H9 (cell line): ENCODE measurements around the gene PRKACA. TPM values are rescaled to one million over a fixed set of nuclear protein-coding genes. Genes with fewer than 3 reads are reported as not detected.

Experiments used
- DNase-seq: peaks from one replicate; pipeline ENCODE4 v3.0.0-alpha.2; 2017
- H2AFZ ChIP-seq: one replicate; pipeline ENCODE4 v1.6.1; 2013; ENCODE audit warnings: mild to moderate bottlenecking, low read length, control low read depth, moderate library complexity
- H2AK5ac ChIP-seq: 2 replicates; pipeline ENCODE4 v1.6.1; 2013; ENCODE audit warnings: low read length, control low read depth, mixed read lengths; ENCODE audit not compliant: insufficient read length
- H2BK120ac ChIP-seq: one replicate; pipeline ENCODE4 v1.6.1; 2013; ENCODE audit warnings: low read depth, mild to moderate bottlenecking, low read length, control low read depth, inconsistent platforms; ENCODE audit not compliant: poor library complexity, severe bottlenecking
- H2BK12ac ChIP-seq: 2 replicates; pipeline ENCODE4 v1.6.1; 2013; ENCODE audit warnings: low read length, control low read depth, mixed read lengths, low read depth; ENCODE audit not compliant: insufficient read length
- H2BK15ac ChIP-seq: 2 replicates; pipeline ENCODE4 v1.6.1; 2013; ENCODE audit warnings: low read depth, low read length, control low read depth
- H2BK20ac ChIP-seq: one replicate; pipeline ENCODE4 v1.6.1; 2013; ENCODE audit warnings: low read depth, mild to moderate bottlenecking, low read length, control low read depth, inconsistent platforms; ENCODE audit not compliant: poor library complexity, severe bottlenecking
- H2BK5ac ChIP-seq: 2 replicates; pipeline ENCODE4 v1.6.1; 2013; ENCODE audit warnings: low read length, control low read depth, mixed read lengths; ENCODE audit not compliant: insufficient read length
- H3K14ac ChIP-seq: 2 replicates; pipeline ENCODE4 v1.6.1; 2013; ENCODE audit warnings: low read length, control low read depth; ENCODE audit not compliant: insufficient read depth
- H3K18ac ChIP-seq: 2 replicates; pipeline ENCODE4 v1.6.1; 2013; ENCODE audit warnings: low read depth, mild to moderate bottlenecking, mixed read lengths, low read length, control low read depth; ENCODE audit not compliant: insufficient read length
- H3K23ac ChIP-seq: 2 replicates; pipeline ENCODE4 v1.6.1; 2013; ENCODE audit warnings: low read length, control low read depth, mixed read lengths, low read depth; ENCODE audit not compliant: insufficient read length
- H3K23me2 ChIP-seq: 2 replicates; pipeline ENCODE4 v1.6.1; 2013; ENCODE audit warnings: low read depth, mild to moderate bottlenecking, mixed read lengths, low read length, control low read depth; ENCODE audit not compliant: insufficient read length, poor library complexity, severe bottlenecking
- H3K27ac ChIP-seq: 2 replicates; pipeline ENCODE4 v1.5.1; 2013; ENCODE audit warnings: low read length, control low read depth, mixed read lengths, low read depth; ENCODE audit not compliant: insufficient read length
- H3K27me3 ChIP-seq: 2 replicates; pipeline ENCODE4 v1.6.1; 2013; ENCODE audit warnings: low read length, control low read depth, inconsistent platforms; ENCODE audit not compliant: insufficient read depth
- H3K4ac ChIP-seq: 2 replicates; pipeline ENCODE4 v1.6.1; 2013; ENCODE audit warnings: low read depth, mild to moderate bottlenecking, control low read depth, inconsistent platforms, low read length, moderate library complexity
- H3K4me1 ChIP-seq: 2 replicates; pipeline ENCODE4 v1.6.1; 2013; ENCODE audit warnings: low read length, control low read depth, inconsistent platforms; ENCODE audit not compliant: insufficient read depth
- H3K4me2 ChIP-seq: 2 replicates; pipeline ENCODE4 v1.6.1; 2013; ENCODE audit warnings: low read length, control low read depth, mixed read lengths; ENCODE audit not compliant: insufficient read length, insufficient read depth
- H3K56ac ChIP-seq: 2 replicates; pipeline ENCODE4 v1.6.1; 2013; ENCODE audit warnings: low read depth, mild to moderate bottlenecking, mixed read lengths, low read length, control low read depth; ENCODE audit not compliant: insufficient read length
- H3K79me1 ChIP-seq: 2 replicates; pipeline ENCODE4 v1.6.1; 2013; ENCODE audit warnings: low read depth, mild to moderate bottlenecking, moderate library complexity, low read length, control low read depth, inconsistent platforms; ENCODE audit not compliant: insufficient read depth, poor library complexity, severe bottlenecking
- H3K79me2 ChIP-seq: 2 replicates; pipeline ENCODE4 v1.6.1; 2013; ENCODE audit warnings: low read length, control low read depth, inconsistent platforms; ENCODE audit not compliant: insufficient read depth
- H3K9ac ChIP-seq: 2 replicates; pipeline ENCODE4 v1.6.1; 2013; ENCODE audit warnings: low read length, control low read depth, mixed read lengths; ENCODE audit not compliant: insufficient read length; ENCODE audit errors: extremely low read depth
- H3K9me3 ChIP-seq: one replicate; pipeline ENCODE4 v1.6.1; 2013; ENCODE audit warnings: low read depth, low read length, inconsistent platforms; ENCODE audit not compliant: control insufficient read depth
- H3T11ph ChIP-seq: one replicate; pipeline ENCODE4 v1.6.1; 2013; ENCODE audit warnings: mild to moderate bottlenecking, low read length, control low read depth, inconsistent platforms
- H4K20me1 ChIP-seq: one replicate; pipeline ENCODE4 v1.6.1; 2013; ENCODE audit not compliant: control insufficient read depth, insufficient read length, insufficient read depth
- H4K5ac ChIP-seq: 2 replicates; pipeline ENCODE4 v1.6.1; 2013; ENCODE audit warnings: low read depth, mild to moderate bottlenecking, mixed read lengths, low read length, control low read depth; ENCODE audit not compliant: insufficient read length
- H4K8ac ChIP-seq: replicated peaks from 2 replicates; pipeline ENCODE4 v1.6.1; 2013; ENCODE audit warnings: low read length, control low read depth, mixed read lengths, low read depth; ENCODE audit not compliant: insufficient read length
- H4K91ac ChIP-seq: 2 replicates; pipeline ENCODE4 v1.6.1; 2013; ENCODE audit warnings: low read depth, mild to moderate bottlenecking, moderate library complexity, mixed read lengths, low read length, control low read depth; ENCODE audit not compliant: insufficient read length
- H3K27ac Mint-ChIP-seq, 3 experiments: 2 replicates in 2 of 3; 3 replicates in 1 of 3; pipeline ENCODE4 v1.8.0; 2020 to 2021; ENCODE audit warnings: mixed read lengths in 3 of 3, mild to moderate bottlenecking in 1 of 3, moderate library complexity in 1 of 3
- H3K27me3 Mint-ChIP-seq: 2 replicates; pipeline ENCODE4 v1.8.0; 2021; ENCODE audit warnings: low read depth, mild to moderate bottlenecking, moderate library complexity, mixed read lengths
- H3K36me3 Mint-ChIP-seq, 3 experiments: 2 replicates in 2 of 3; 3 replicates in 1 of 3; pipeline ENCODE4 v1.8.0; 2020 to 2021; ENCODE audit warnings: low read depth in 3 of 3, mixed read lengths in 3 of 3; ENCODE audit not compliant: insufficient read depth in 1 of 3
- H3K4me1 Mint-ChIP-seq, 2 experiments: 2 replicates each; pipeline ENCODE4 v1.8.0; 2020; ENCODE audit warnings: mixed read lengths in 2 of 2
- H3K4me3 Mint-ChIP-seq, 2 experiments: 2 replicates in 1 of 2; 3 replicates in 1 of 2; pipeline ENCODE4 v1.8.0; 2020 to 2021; ENCODE audit warnings: mild to moderate bottlenecking in 2 of 2, mixed read lengths in 2 of 2, moderate library complexity in 1 of 2
- H3K9me3 Mint-ChIP-seq, 2 experiments: 2 replicates in 1 of 2; 3 replicates in 1 of 2; pipeline ENCODE4 v1.8.0; 2020; ENCODE audit warnings: mild to moderate bottlenecking in 2 of 2, mixed read lengths in 2 of 2, moderate library complexity in 1 of 2
- WGBS: extraction: QIAGEN DNeasy Blood & Tissue Kit; methylation state at CpG from one replicate; pipeline ENCODE4 v1.1.7; 2013; ENCODE audit warnings: missing lambda C conversion rate, low lambda C conversion rate, mixed read lengths; ENCODE audit not compliant: insufficient read length; ENCODE audit errors: extremely low coverage; 5-methylcytosine and 5-hydroxymethylcytosine counted together
- total RNA-seq: library from RNA; stranded (reverse); gene quantifications from 2 replicates; pipeline ENCODE4 v1.2.1, GENCODE V29; 2021
- TF ChIP-seq, protein P1 (sequence below): fragments of 200-600 bp; sonication (generic); conservative IDR thresholded peaks from 3 replicates; pipeline ENCODE4 v1.8.0; 2021; ENCODE audit warnings: antibody characterized with exemption, mild to moderate bottlenecking

The PRKACA gene
- total RNA-seq, 1 experiment from 2014 or later, result 51.8 TPM

DNA sequence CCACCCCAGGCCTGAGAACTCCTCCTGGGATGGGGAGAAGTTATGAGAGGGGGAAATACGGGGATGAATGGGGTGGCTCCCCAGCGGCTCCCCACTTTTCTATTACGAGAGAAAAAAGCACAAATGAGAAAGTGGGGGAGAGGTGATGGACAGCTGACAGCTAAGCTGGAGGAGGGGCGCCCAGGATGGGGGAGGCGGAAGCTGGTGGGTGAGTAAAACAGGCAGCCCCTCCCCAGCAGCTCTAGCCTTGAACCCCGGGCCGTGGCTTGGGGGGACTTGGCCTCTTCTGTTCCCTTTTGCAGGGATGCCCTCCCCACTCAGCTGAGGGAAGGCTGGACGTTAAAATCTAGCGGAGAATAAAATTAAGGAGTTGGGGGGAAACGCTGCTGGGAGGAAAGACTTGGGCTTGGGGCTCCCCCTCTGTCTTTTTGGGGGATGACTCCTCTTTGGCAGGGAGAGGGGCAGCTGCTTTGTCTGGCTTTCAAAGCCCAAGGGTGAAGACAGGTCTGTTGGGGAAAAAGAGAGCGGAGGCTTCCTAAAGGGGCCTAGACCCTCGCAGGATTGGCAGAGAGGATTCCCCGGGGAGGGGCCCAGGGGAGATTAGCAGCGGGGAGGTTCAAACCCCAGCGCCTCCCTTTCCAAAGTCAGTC, 25.6 kb downstream of the PRKACA start:
- no peak overlapping the region; a peak in 1 of 7 replicates for H3K27ac Mint-ChIP-seq
- H4K20me1 ChIP-seq, result no peaks in the 10 kb centered on the region

More for the DNA sequence above, 25.6 kb downstream of the PRKACA start:
- Histone ChIP-seq H3K27ac (no peak overlapping the region), H2BK120ac (no peak overlapping the region), H2BK12ac (no peak overlapping the region), H3K23me2 (peaks cover 8% of the 10 kb centered on the region), H3K79me1 (no peaks in the 10 kb centered on the region), H3K4me2 (peak overlapping the region; percentile 68), H2BK20ac (no peak overlapping the region), H3T11ph (no peak overlapping the region), H4K8ac (no peak overlapping the region), H3K56ac (no peak overlapping the region), H4K5ac (no peak overlapping the region), H3K14ac (no peak overlapping the region), H2BK15ac (no peak overlapping the region), H2BK5ac (no peak overlapping the region), H3K23ac (no peak overlapping the region), H3K27me3 (no peaks in the 10 kb centered on the region), H3K79me2 (no peaks in the 10 kb centered on the region), H2AFZ (no peak overlapping the region), H3K4ac (no peak overlapping the region), H3K4me1 (no peaks in the 10 kb centered on the region), H2AK5ac (no peak overlapping the region), H4K91ac (no peak overlapping the region), H3K18ac (no peak overlapping the region), H3K9ac (no peak overlapping the region), H3K9me3 (peaks cover 6% of the 10 kb centered on the region)
- WGBS, result no CpG with 5 or more reads among the region's 15 CpGs
- H3K27me3 Mint-ChIP-seq, result peaks cover 23% of the 10 kb centered on the region
- peak overlapping the region; percentile 78 to 98 for H3K4me3 Mint-ChIP-seq
- peaks cover 12% of the 10 kb centered on the region in 2 experiments for H3K4me1 Mint-ChIP-seq
- H3K36me3 Mint-ChIP-seq, result peaks cover 17 to 37% (median 34%) of the 10 kb centered on the region in 3 experiments
- H3K9me3 Mint-ChIP-seq, result peaks cover 13 to 15% of the 10 kb centered on the region in 2 experiments
- TF ChIP-seq, protein P1, sequence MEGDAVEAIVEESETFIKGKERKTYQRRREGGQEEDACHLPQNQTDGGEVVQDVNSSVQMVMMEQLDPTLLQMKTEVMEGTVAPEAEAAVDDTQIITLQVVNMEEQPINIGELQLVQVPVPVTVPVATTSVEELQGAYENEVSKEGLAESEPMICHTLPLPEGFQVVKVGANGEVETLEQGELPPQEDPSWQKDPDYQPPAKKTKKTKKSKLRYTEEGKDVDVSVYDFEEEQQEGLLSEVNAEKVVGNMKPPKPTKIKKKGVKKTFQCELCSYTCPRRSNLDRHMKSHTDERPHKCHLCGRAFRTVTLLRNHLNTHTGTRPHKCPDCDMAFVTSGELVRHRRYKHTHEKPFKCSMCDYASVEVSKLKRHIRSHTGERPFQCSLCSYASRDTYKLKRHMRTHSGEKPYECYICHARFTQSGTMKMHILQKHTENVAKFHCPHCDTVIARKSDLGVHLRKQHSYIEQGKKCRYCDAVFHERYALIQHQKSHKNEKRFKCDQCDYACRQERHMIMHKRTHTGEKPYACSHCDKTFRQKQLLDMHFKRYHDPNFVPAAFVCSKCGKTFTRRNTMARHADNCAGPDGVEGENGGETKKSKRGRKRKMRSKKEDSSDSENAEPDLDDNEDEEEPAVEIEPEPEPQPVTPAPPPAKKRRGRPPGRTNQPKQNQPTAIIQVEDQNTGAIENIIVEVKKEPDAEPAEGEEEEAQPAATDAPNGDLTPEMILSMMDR, result peak; percentile 22; the same call in 1 of the 3 replicates
- no peak for DNase-seq
